SK-MEL-5 (cell line): Measurements from ENCODE around the gene HRH2. TPM values are rescaled to one million over a fixed set of nuclear protein-coding genes. Genes with fewer than 3 reads are reported as not detected.

Experiments
- DNase-seq: peaks from one replicate; pipeline ENCODE4 v3.0.0-alpha.2; 2016; ENCODE audit warnings: low read depth, low spot score
- in situ Hi-C: cut with HindIII; loops from 2 replicates; pipeline ENCODE4 v1.10.0; 2016; ENCODE audit warnings: low sequenced_read_pairs, high pct_unique_total_duplicates, low pct_unique_long_range_greater_than_20kb
- total RNA-seq: library from RNA; depleted of rRNA; stranded (reverse); fragments of >200 nt; shearing (Covaris generic); gene quantifications from 2 replicates; pipeline ENCODE4 v1.2.3, GENCODE V29; 2014

HRH2 gene
- total RNA-seq, 1 experiment from 2014 or later = 0.55 TPM

DNA sequence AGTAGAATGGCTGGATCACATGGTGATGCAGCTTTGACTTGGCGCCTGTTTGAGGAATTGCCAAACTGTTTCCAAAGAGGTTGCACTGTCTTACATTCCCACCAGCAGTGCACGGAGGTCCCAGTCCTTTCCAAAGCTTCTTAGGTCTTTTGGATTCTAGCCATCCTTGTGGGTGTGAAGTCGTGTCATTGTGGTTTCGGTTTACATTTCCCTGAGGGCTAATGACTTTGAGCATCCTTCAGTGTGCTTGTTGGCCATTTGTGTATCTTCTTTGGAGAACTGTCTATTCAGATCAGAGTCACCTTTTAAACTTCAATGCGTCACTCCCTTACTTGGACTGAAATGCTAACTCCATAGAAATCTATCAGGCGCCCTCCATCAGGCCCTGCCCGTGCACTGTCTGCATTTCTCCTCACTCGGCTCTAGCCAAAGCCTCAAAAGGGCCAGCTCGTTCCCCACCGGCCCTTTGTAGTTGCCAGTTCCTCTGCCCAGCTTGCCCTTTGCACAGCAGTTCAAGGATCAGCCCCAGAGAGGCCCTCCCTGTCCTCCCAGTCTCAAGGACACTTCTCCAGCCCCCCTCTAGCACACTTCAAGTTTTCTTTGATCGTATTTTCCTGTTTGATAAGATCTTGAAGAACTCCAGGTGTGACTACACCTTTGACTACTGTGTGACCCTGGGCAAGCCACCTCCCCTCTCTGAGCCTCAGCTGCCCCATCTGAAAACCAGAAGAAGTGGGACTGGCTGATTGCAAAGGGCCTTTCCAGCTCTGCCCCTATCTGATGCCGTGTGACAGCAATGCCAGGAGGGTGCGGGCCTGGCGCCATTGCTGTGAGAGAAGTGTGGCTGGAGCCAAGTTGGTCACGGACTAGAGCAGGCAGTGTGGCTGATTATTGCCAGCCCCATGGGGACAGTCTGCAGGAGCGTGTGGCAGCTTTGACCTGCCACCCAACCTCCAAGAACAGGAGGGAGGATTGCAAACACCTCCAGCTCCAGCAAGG lies 5.6 kb downstream of the HRH2 start:
- in situ Hi-C loops = no loop called here
- no peak for DNase-seq

GRCh38 chr5:175664723-175665122 lies 6.9 kb downstream of the HRH2 start:
- DNase-seq = no peak
- in situ Hi-C loops = no loop called here

- no peak for DNase-seq
- in situ Hi-C loops = no loop called here
Observed at GRCh38 chr5:175666216-175666615, 8.3 kb downstream of the HRH2 start.

DNA sequence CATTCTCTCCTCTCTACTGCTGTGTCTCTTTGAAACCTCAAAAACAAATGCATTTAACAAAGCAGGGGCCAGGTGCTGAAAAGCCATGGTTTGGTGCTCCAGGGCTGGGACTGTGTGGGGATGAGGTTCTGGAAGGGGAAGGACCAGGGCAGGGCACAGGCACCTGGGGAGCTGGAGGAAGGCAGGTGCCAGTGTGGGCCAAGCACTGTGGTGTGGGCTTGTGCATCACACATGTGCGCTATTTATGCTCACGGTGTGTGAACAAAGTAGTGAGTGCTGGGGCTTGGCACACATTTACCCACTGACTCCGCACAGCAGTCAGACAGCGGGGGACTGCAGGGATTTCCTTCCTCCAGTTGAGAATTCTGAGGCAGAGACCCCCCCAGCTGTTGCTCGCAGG lies 10.1 kb downstream of the HRH2 start:
- DNase-seq = no peak
- in situ Hi-C loops = no loop called here

DNA sequence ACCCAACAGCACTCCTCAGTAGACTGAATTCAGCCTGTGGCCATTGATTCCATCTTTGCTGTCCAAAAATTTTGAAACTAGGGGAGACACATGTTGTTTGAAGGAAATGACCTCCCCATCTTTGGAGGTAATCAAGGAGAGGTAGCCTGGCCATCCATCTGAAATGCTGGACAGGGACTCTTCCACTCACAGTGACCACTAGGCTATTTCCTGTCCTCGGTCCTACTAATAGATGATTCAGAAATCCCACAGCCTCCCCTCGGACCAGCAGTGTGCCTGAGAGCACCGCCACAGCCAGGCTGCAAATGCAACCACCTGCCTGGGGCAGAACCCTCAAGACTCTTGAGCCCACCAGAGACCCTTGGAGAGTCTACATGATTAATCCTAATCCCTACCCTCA lies 12.5 kb downstream of the HRH2 start:
- DNase-seq = no peak
- in situ Hi-C loops = no loop called here

DNA sequence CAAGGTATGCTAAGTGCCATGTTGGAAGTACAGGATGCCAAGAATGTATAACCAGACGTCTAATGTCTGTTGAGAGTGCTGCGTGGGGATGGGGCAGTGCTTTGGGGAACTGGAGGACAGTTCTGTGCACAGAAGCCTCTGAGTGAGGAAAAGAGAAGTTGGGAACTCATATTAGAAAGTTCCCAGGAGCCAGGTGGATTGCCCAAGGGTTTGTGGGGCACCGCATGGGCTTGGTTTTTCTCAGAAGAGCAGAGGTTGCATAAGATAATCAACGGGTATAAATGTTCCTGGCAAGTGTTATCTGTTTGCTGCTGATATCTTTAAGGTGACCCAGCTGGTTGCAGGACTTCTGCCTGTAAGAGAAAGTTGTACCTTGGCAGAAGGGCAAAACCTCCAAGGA lies 13.1 kb downstream of the HRH2 start:
- in situ Hi-C loops = no loop called here
- DNase-seq = no peak

GRCh38 chr5:175672976-175673648 lies 15.2 kb downstream of the HRH2 start:
- in situ Hi-C loops = no loop called here
- DNase-seq = no peak

- in situ Hi-C loops = no loop called here
- no peak for DNase-seq
Observed at GRCh38 chr5:175674731-175675346, 17.0 kb downstream of the HRH2 start.

DNA sequence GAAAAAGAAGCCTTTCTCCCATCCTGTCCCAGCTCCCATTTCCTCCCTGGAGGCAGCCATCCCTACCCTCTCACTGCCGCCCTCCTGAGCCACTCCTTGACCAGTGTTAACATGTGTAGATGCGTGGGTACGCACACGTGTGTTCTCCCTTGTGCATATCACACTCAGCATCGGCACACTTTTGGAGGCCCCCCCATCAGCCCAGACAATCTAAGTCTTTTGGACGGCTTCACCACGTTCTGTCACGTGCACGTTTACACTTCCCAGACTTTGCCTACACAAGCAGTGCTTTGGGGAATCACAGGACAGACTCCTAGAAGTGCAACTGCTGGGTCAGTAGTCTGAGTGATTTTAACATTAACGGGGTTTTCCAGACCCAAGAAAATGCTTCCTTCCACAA lies 18.0 kb downstream of the HRH2 start:
- DNase-seq = no peak

DNA sequence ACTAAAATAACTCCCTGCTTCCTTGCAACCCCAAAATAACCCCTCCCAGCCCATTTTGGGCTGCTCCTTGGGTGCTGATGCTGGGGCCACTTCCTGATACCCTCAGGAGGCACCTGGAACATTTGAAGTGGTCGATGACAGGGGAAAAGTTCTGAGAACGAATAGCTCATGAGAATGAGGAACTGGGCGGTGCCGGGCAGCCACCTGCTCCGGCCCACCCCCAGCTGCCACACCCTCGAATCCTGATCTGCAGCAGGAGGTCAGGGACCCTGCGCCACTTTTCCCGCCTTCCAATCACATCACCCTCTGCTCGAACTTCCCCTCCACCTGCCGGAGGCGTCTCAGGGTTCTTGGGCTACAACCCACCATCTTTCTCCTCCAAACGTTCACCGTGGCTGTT lies 19.7 kb downstream of the HRH2 start:
- in situ Hi-C loops = no loop called here
- DNase-seq = no peak

More for the DNA sequence above, 18.0 kb downstream of the HRH2 start:
- in situ Hi-C loops = no loop called here

DNA sequence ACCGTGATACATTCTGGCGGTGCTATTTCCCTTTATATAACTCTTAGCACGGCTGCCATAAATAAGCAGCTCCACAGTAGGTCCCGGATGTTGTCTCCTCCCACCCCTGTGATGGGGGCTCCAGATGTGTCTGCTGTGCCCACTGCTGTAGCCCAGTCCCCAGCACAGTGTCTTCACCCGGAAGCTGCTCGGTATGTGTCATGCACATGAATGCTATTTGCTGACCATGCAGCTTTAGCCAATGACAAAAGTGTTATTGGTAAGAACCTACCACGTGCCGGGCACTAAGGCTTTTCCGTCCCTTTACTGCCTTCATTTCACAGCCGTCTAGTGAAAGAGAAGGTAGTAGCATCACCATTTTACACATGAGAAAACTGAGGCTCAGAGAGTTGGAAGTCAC lies 20.2 kb downstream of the HRH2 start:
- no peak for DNase-seq
- in situ Hi-C loops = no loop called here

- DNase-seq = no peak
- in situ Hi-C loops = no loop called here
Observed at GRCh38 chr5:175679411-175679810, 21.5 kb downstream of the HRH2 start.

- in situ Hi-C loops = no loop called here
- DNase-seq = no peak
Observed at GRCh38 chr5:175680020-175680419, 22.1 kb downstream of the HRH2 start.

DNA sequence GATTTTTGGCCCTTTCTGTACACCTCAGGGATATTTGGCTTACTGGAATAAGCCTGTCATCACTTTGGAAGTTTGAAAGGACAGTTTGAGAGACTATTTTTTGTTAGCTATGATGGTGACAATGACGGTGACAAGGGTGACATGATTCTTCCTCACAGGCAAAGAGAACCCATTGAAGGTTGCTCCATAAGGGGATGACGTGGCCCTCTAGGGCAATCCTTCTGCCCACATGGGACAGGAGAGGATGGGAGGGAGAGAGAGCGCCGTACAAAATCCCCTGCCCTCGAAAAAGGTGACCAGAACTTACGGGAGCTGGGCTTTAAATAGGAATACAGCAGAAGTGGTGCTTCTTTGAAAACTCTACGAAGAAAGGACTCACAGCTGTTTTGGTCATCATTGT lies 22.6 kb downstream of the HRH2 start:
- in situ Hi-C loops = no loop called here
- no peak for DNase-seq

DNA sequence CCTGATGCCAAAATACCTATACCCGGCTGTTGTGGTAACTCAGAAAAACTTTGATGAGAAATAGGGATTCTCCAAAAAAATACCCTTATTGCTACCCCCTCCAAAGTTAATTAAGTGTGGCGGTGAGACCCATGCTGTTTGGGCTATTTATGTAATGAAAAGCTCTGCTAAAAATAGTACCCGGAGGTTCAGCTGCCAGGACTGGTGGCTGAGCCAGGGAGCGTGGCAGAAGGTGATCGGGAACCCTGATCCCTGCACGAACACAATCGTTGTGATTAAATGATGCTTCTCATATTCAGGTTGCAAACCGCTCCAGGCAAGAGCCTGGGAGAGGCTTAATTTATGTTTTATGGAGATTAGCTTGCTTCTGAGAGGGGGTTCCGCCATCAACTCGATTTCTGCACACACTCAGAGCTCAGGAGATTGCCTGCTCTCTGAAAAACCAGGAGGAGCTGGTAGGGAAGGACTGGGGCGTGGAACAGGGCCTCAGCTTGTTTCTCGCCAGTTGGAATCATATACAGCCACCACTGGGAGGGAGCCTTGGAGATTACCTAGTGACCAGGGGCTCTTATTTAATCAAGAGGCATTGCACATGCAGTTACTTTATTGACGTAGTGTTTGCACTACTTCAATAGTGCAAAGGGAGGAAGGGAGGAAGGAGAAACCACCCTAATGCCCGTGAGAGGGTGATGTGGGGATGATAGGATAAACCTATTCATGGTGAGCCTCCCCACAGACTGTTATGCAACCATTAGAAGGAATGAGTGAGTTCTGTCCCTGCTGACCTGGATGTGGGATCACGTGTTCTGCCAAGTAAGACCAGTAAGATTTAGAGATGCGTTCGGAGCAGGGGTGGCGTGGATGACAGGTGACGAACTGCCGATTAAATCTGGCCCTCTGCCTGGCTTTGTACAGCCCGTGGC lies 23.4 kb downstream of the HRH2 start:
- DNase-seq = no peak
- in situ Hi-C loops = no loop called here

DNA sequence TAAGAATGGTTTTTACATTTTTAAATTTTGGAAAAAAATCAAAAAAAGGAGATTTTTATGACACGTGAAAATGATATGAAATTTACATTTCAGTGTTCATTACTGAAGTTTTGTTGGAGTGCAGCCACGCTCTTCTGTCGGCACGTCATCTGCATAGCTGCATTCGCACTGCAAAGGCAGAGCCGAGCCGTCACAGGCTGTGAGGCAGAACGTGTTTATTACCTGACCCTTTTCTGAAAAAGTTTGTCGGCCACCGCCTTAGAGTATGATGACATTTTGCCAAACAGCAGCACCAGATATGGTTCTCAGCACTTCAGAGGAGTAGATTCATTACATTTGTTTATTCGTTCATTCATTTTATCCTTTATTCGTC lies 24.1 kb downstream of the HRH2 start:
- DNase-seq = no peak
- in situ Hi-C loops = no loop called here

GRCh38 chr5:175682664-175683063 lies 24.8 kb downstream of the HRH2 start:
- in situ Hi-C loops = no loop called here
- no peak for DNase-seq

DNA sequence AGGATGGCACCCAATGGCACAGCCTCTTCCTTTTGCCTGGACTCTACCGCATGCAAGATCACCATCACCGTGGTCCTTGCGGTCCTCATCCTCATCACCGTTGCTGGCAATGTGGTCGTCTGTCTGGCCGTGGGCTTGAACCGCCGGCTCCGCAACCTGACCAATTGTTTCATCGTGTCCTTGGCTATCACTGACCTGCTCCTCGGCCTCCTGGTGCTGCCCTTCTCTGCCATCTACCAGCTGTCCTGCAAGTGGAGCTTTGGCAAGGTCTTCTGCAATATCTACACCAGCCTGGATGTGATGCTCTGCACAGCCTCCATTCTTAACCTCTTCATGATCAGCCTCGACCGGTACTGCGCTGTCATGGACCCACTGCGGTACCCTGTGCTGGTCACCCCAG lies 25.4 kb downstream of the HRH2 start:
- in situ Hi-C loops = no loop called here
- no peak for DNase-seq
